Measurements from ENCODE around the gene PXT1.

The PXT1 gene

DNA sequence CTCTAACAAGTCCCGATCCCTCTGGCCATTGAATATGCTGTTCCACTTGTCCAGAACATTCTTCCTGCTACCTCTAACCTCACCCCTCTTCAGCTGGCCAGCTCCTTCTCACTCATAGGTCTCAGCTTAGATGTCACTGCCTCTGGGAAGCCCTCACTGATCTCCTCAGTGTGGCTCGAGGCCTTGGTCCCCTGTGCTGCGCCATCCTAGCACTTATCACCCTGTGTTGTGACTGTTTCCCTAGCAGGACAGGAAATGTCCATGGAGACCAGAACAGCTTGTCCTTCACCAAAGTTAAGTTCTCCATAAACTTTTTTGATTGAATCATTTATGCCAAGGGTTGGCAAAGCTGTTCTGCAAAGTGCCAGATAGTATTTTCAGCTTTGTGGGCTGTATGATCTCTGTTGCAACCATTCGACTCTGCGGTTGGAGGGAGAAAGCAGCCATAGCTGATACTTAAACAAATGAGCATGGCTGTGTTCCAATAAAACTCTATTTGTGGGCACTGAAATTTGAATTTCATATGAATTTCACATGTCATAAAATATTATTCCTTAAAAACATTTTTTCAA is 99.5 kb downstream of the PXT1 start:
- DNase-seq = no peak

DNA sequence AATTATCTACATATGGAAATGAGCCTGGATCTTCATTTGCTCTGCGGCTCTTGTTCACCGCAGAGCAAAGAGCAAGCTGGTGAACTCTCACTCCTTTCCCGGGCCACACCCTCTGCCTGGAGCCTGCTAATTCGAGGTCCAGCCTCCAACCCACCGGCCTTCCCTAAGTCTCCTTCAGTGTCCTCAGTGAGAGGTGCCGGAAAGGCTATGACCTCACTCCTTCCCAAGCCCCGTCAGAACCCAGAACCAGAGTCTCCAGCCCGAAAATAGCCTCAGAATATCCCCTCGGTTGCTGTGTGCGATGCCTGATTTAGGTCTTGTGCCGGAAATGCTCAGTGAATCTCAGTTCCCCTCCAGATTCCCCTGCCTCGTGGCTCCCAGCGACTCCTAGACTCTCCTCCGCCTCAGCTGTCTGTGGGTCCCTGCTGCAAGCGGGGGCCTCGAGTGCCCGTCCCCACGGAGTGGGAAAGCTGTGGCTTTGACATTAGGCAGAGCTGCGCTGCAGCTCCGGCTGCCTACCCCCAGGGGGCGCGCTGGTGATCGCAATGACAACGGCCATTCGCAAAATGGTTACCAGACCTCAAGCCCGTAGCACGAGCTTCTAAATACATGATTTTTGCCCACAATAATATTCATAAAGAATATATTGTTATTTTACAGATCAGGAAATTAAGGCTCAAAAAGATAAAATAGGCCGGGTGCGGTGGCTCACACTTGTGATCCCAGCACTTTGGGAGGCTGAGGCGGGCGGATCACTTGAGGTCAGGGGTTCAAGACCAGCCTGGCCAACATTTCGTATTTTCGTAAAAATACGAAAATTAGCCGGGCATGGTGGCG is 101.8 kb downstream of the PXT1 start:
- DNase-seq = peak; percentile 44
